WTC11 (cell line): ENCODE results near the gene AGBL4. TPM values are rescaled to one million over a fixed set of nuclear protein-coding genes. Genes with fewer than 3 reads are reported as not detected.
A peak's percentile ranks its signal among the peaks of the same experiment; 100 is the strongest.

Experiments
- ATAC-seq: fragments of 200-7000 bp; cut with Tn5 transposase; 2 replicates; pipeline ENCODE4 v1.10.0; 2021; ENCODE audit warnings: mild to moderate bottlenecking, moderate library complexity
- CTCF ChIA-PET: fragments of 300-600 bp; sonication (Branson Sonifier 250); formaldehyde crosslinking; loops from one replicate; lab custom pipeline; 2021; ENCODE audit warnings: antibody characterized with exemption; lab: Charles Lee
- POLR2A ChIA-PET: fragments of 350-600 bp; sonication (Branson Sonifier 250); formaldehyde crosslinking; loops from one replicate; lab custom pipeline; 2021; ENCODE audit warnings: antibody characterized with exemption; lab: Charles Lee
- DNase-seq: peaks from one replicate; pipeline ENCODE4 v3.0.0; 2021; ENCODE audit warnings: low spot score
- H3K27ac Mint-ChIP-seq: 2 replicates; pipeline ENCODE4 v1.8.0; 2021; ENCODE audit warnings: mixed read lengths
- H3K27me3 Mint-ChIP-seq: 2 replicates; pipeline ENCODE4 v1.8.0; 2021; ENCODE audit warnings: low read depth, mild to moderate bottlenecking, moderate library complexity, mixed read lengths
- H3K36me3 Mint-ChIP-seq: 2 replicates; pipeline ENCODE4 v1.8.0; 2021; ENCODE audit warnings: mixed read lengths
- H3K4me1 Mint-ChIP-seq: 2 replicates; pipeline ENCODE4 v1.8.0; 2022; ENCODE audit warnings: mixed read lengths
- H3K4me3 Mint-ChIP-seq: 2 replicates; pipeline ENCODE4 v1.8.0; 2021; ENCODE audit warnings: mild to moderate bottlenecking, moderate library complexity, mixed read lengths
- H3K9me3 Mint-ChIP-seq: 2 replicates; pipeline ENCODE4 v1.8.0; 2021; ENCODE audit warnings: mixed read lengths
- ARID4B ChIP-seq: sonication (generic); formaldehyde crosslinking; IDR thresholded peaks from 2 replicates; pipeline ENCODE4 v1.8.0; 2023; ENCODE audit warnings: missing genetic modification reagents, mild to moderate bottlenecking, borderline replicate concordance
- ATF2 ChIP-seq: sonication (generic); formaldehyde crosslinking; IDR thresholded peaks from 2 replicates; pipeline ENCODE4 v1.8.1; 2022; ENCODE audit warnings: low read depth, missing genetic modification reagents, borderline replicate concordance
- ATF6 ChIP-seq: sonication (generic); formaldehyde crosslinking; IDR thresholded peaks from 2 replicates; pipeline ENCODE4 v1.8.1; 2023; ENCODE audit warnings: mild to moderate bottlenecking, missing genetic modification reagents
- CREM ChIP-seq: sonication (generic); formaldehyde crosslinking; IDR thresholded peaks from 2 replicates; pipeline ENCODE4 v1.8.1; 2022; ENCODE audit warnings: mild to moderate bottlenecking, missing genetic modification reagents, moderate library complexity
- E2F1 ChIP-seq: sonication (generic); formaldehyde crosslinking; IDR thresholded peaks from 2 replicates; pipeline ENCODE4 v1.8.0; 2022; ENCODE audit warnings: mild to moderate bottlenecking, missing genetic modification reagents
- E2F4 ChIP-seq: sonication (generic); formaldehyde crosslinking; IDR thresholded peaks from 2 replicates; pipeline ENCODE4 v1.8.1; 2022; ENCODE audit warnings: low read depth, mild to moderate bottlenecking, moderate library complexity, missing genetic modification reagents, borderline replicate concordance
- E2F5 ChIP-seq: sonication (generic); formaldehyde crosslinking; IDR thresholded peaks from 2 replicates; pipeline ENCODE4 v1.8.1; 2022; ENCODE audit warnings: mild to moderate bottlenecking, moderate library complexity, missing genetic modification reagents
- EMX1 ChIP-seq: fragments of 250-450 bp; sonication (Bioruptor Pico); IDR thresholded peaks from 2 replicates; pipeline ENCODE4 v1.8.0; 2021; ENCODE audit warnings: mild to moderate bottlenecking
- GABPB1 ChIP-seq: sonication (generic); formaldehyde crosslinking; IDR thresholded peaks from 2 replicates; pipeline ENCODE4 v1.8.1; 2023; ENCODE audit warnings: mild to moderate bottlenecking, missing genetic modification reagents
- GTF2I ChIP-seq: fragments of 250-450 bp; sonication (Bioruptor Pico); conservative IDR thresholded peaks from 2 replicates; pipeline ENCODE4 v1.4.0; 2021; ENCODE audit warnings: mild to moderate bottlenecking
- JUN ChIP-seq: sonication (generic); formaldehyde crosslinking; IDR thresholded peaks from 2 replicates; pipeline ENCODE4 v1.8.0; 2023; ENCODE audit warnings: mild to moderate bottlenecking, missing genetic modification reagents
- MAX ChIP-seq: sonication (generic); formaldehyde crosslinking; IDR thresholded peaks from 2 replicates; pipeline ENCODE4 v1.8.0; 2022; ENCODE audit warnings: mild to moderate bottlenecking, missing genetic modification reagents
- MYBL2 ChIP-seq: sonication (generic); formaldehyde crosslinking; IDR thresholded peaks from 2 replicates; pipeline ENCODE4 v1.8.1; 2023; ENCODE audit warnings: mild to moderate bottlenecking, moderate library complexity, missing genetic modification reagents
- TCF7 ChIP-seq: sonication (generic); formaldehyde crosslinking; IDR thresholded peaks from 2 replicates; pipeline ENCODE4 v1.8.0; 2022; ENCODE audit warnings: mild to moderate bottlenecking, low read depth, missing genetic modification reagents, moderate library complexity
- ZNF532 ChIP-seq: fragments of 250-450 bp; sonication (Bioruptor Pico); IDR thresholded peaks from 2 replicates; pipeline ENCODE4 v1.9.0; 2021; ENCODE audit warnings: mild to moderate bottlenecking, borderline replicate concordance
- ZSCAN18 ChIP-seq: fragments of 250-450 bp; sonication (Bioruptor Pico); IDR thresholded peaks from 2 replicates; pipeline ENCODE4 v2.1.2; 2022; ENCODE audit warnings: mild to moderate bottlenecking, moderate library complexity
- total RNA-seq: library from RNA; stranded (reverse); gene quantifications from 3 replicates; pipeline ENCODE4 v1.2.3, GENCODE V29; 2021

AGBL4 gene
- total RNA-seq, 1 experiment from 2014 or later = 0.87 TPM

GRCh38 chr1:50047916-50048694, 24.4 kb upstream of the AGBL4 start (continued):
- TF ChIP-seq ARID4B (CRISPR knock-in tag) = 0 out of 2 replicates have a peak, but pooled peaks have one; percentile 44
- TF ChIP-seq ZNF532 (CRISPR knock-in tag) = no peak
- no peak for TF ChIP-seq GABPB1 (CRISPR knock-in tag)
- peak; percentile 48; the same call in 1 of the 2 replicates for TF ChIP-seq MYBL2 (CRISPR knock-in tag)
- peak; percentile 58; the same call in 1 of the 2 replicates for TF ChIP-seq E2F5
- TF ChIP-seq JUN = no peak; the same call in 1 of the 2 replicates
- no peak for TF ChIP-seq TCF7 (CRISPR knock-in tag)
- TF ChIP-seq EMX1 (CRISPR knock-in tag) = no peak
- TF ChIP-seq GTF2I (CRISPR knock-in tag) = no peak
- no peak for TF ChIP-seq CREM (CRISPR knock-in tag)
- TF ChIP-seq MAX (CRISPR knock-in tag) = peak; percentile 94

GRCh38 chr1:50038237-50038809, 14.6 kb upstream of the AGBL4 start:
- no peak for ATAC-seq
- Mint-ChIP-seq H3K36me3 (no peaks in the 10 kb centered on the region), H3K4me1 (no peaks in the 10 kb centered on the region), H3K27ac (no peak overlapping the region), H3K27me3 (peaks cover 29% of the 10 kb centered on the region), H3K9me3 (no peaks in the 10 kb centered on the region), H3K4me3 (no peak overlapping the region)
- no peak for DNase-seq
- POLR2A ChIA-PET = no interaction called here
- CTCF ChIA-PET = interaction anchor here (1.6 to 2.4 kb wide), 2 partner anchors 10 to 310 kb away, joined by 4 to 7 read pairs; no protein-coding TSS in a partner anchor
- TF ChIP-seq E2F1 (CRISPR knock-in tag) (no peak), E2F4 (CRISPR knock-in tag) (no peak), ZSCAN18 (no peak), ATF6 (CRISPR knock-in tag) (no peak), ATF2 (CRISPR knock-in tag) (no peak)
